Left forelimb (tissue), 1 donor: ENCODE results near the gene SLC9A8.

Experiments
- DNase-seq: peaks from one replicate; pipeline ENCODE4 v3.0.0-alpha.2; 2018; ENCODE audit warnings: low spot score

Gene SLC9A8

DNA sequence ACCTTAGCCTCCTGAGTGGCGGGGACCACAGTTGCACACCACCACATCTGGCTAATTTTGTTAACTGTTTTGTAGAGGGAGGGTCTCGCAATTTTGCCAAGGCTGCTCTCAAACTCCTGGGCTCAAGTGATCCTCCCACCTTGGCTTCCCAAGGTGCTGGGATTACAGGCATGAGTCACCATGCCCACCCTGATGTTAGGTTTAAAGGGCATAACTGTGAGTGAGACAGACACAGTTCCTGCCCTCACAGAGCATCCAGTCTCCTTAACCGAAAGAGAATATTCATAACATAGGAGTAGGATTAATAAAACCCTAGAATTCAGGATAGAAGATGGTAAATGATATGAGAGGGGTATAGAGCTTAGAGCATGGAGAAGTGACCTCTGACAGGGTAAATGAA, 105.8 kb downstream of the SLC9A8 start:
- no peak for DNase-seq

- no peak for DNase-seq
Observed at GRCh38 chr20:49919009-49919408, 106.4 kb downstream of the SLC9A8 start.

- DNase-seq: no peak
Observed at GRCh38 chr20:49919461-49919860, 106.8 kb downstream of the SLC9A8 start.

DNA sequence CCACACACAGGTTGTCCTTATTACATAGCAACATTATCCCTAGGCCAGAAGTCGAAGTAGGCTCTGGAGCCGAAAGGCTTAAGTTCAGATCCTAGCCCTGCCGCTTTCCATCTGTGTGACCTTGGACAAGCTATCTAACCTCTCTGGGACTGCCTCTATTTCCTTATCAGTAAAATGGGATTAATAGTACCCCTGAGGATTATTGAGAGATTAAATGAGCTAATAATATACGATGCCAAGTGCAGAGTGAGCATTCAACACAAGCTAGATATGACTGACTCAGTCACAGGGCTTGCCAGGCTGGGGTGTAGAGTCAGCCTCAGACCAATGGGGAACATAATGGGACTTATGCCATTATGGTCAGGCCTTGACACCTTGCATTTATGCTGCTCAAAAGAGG, 111.6 kb downstream of the SLC9A8 start:
- no peak for DNase-seq

DNA sequence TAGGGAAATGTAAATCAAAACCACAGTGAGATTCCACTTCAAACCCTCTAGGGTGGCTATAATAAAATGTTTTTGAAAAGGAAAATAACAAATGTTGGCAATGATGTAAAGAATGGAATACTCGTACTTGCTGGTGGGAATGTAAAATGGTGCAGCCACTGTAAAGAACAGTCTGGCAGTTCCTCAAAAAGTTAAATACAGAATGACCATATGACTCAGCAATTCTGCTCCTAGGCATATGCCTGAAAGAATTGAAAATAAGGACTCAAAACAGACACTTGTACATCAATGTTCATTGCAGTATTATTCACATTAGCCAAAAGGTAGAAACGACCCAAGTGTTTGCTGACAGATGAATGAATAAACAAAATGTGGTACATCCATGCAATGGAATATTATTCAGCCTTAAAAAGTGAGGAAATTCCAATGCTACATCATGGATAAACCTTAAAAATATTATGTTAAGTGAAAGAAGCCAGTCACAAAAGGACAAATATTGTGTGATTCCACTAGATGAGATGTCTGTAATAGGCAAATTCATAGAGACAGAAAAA, 113.3 kb downstream of the SLC9A8 start:
- DNase-seq: no peak

GRCh38 chr20:49928411-49929141, 115.9 kb downstream of the SLC9A8 start:
- peak; percentile 80 for DNase-seq

GRCh38 chr20:49929142-49929494, 116.5 kb downstream of the SLC9A8 start:
- no peak for DNase-seq

- DNase-seq: no peak
Observed at GRCh38 chr20:49935746-49936152, 123.1 kb downstream of the SLC9A8 start.

- peak; percentile 96 for DNase-seq
Observed at GRCh38 chr20:49936153-49937026, 123.8 kb downstream of the SLC9A8 start, which contains the start of gene RNF114. RNF114 (plus strand) TSS chr20:49936397; CDS start chr20:49936413, 16 bp downstream.

- no peak for DNase-seq
Observed at GRCh38 chr20:49937027-49937929, 124.7 kb downstream of the SLC9A8 start.

GRCh38 chr20:49938173-49939163, 125.8 kb downstream of the SLC9A8 start:
- DNase-seq: peak; percentile 75

DNA sequence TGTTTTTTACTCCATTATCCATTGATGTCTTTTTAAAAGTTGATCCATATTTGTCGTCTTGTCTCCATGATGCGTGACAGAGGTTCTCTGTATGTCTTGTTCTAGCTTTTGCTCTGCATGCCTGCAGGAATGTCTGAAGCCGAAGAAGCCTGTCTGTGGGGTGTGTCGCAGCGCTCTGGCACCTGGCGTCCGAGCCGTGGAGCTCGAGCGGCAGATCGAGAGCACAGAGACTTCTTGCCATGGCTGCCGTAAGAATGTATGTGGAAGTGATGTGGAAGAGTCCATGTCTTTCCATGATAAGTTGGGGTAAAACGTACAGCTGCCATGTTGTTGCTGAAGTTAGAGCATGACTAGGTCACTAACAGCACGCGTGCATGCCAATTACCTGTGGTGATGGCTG, 128.8 kb downstream of the SLC9A8 start:
- DNase-seq: no peak
